Panc1 (cell line): ENCODE results near the gene KRTAP9-3. TPM values are rescaled to one million over a fixed set of nuclear protein-coding genes. Genes with fewer than 3 reads are reported as not detected.

Source experiments
- ATAC-seq: fragments of 200-7000 bp; cut with Tn5 transposase; 2 replicates; pipeline ENCODE4 v1.9.1; 2020; ENCODE audit warnings: mild to moderate bottlenecking, moderate library complexity
- BruUV-seq: library from RNA; stranded (reverse); fragments of 400-500 nt; replicated peaks from 2 replicates; lab custom pipeline; 2021; lab: Mats Ljungman, UMichigan
- CTCF ChIA-PET: fragments of 300-600 bp; sonication (Branson Sonifier 250); formaldehyde crosslinking; loops from one replicate; lab custom pipeline; 2022; ENCODE audit warnings: antibody characterized with exemption; lab: Charles Lee
- POLR2A ChIA-PET: fragments of 300-600 bp; sonication (Branson Sonifier 250); formaldehyde crosslinking; loops from one replicate; lab custom pipeline; 2022; ENCODE audit warnings: antibody characterized with exemption; lab: Charles Lee
- DNase-seq: peaks from one replicate; pipeline ENCODE4 v3.0.0-alpha.2; 2010; ENCODE audit warnings: low read depth, low spot score
- H3K27ac ChIP-seq: 2 replicates; pipeline ENCODE4 v1.5.1; 2011; ENCODE audit warnings: mild to moderate bottlenecking, low read length, inconsistent platforms
- H3K27me3 ChIP-seq: fragments of 200-500 bp; sonication (Bioruptor generic); 2 replicates; pipeline ENCODE4 v1.6.0; 2014; ENCODE audit warnings: low read length, inconsistent platforms; ENCODE audit not compliant: control insufficient read depth, insufficient read depth
- H3K36me3 ChIP-seq: fragments of 200-500 bp; sonication (Bioruptor generic); 2 replicates; pipeline ENCODE4 v1.5.1; 2014; ENCODE audit warnings: inconsistent platforms, mild to moderate bottlenecking, low read length, moderate library complexity; ENCODE audit not compliant: control insufficient read depth, insufficient read depth
- H3K4me1 ChIP-seq: 2 replicates; pipeline ENCODE4 v1.5.1; 2011; ENCODE audit warnings: inconsistent platforms, mild to moderate bottlenecking, low read length, moderate library complexity; ENCODE audit not compliant: control insufficient read depth, insufficient read depth
- H3K4me3 ChIP-seq, 2 experiments: 2 replicates each; pipeline ENCODE4 v1.5.1; 2011 to 2012; ENCODE audit warnings: low read depth in 2 of 2, low read length in 2 of 2, mild to moderate bottlenecking in 2 of 2, inconsistent platforms in 1 of 2, moderate library complexity in 1 of 2
- H3K9me3 ChIP-seq: fragments of 200-500 bp; sonication (Bioruptor generic); 2 replicates; pipeline ENCODE4 v1.5.1; 2014; ENCODE audit warnings: low read depth, mild to moderate bottlenecking, inconsistent platforms, low read length, moderate library complexity; ENCODE audit not compliant: control insufficient read depth, insufficient read depth
- CTCF ChIP-seq: fragments of 450-650 bp; IDR thresholded peaks from 2 replicates; pipeline ENCODE4 v1.5.1; 2017; ENCODE audit warnings: mild to moderate bottlenecking
- POLR2AphosphoS5 ChIP-seq: IDR thresholded peaks from 2 replicates; pipeline ENCODE4 v1.6.1; 2012; ENCODE audit warnings: mild to moderate bottlenecking, low read depth, low read length, moderate library complexity
- REST ChIP-seq, 2 experiments: IDR thresholded peaks; 2 replicates each; pipeline ENCODE4 v1.6.1; 2011 to 2012; ENCODE audit warnings: low read depth in 2 of 2, control low read depth in 1 of 2, low read length in 1 of 2, mild to moderate bottlenecking in 1 of 2, moderate library complexity in 1 of 2; ENCODE audit not compliant: insufficient read depth in 1 of 2
- SIN3A ChIP-seq: IDR thresholded peaks from 2 replicates; pipeline ENCODE4 v1.6.1; 2012; ENCODE audit warnings: low read depth, mild to moderate bottlenecking, low read length, moderate library complexity, borderline replicate concordance; ENCODE audit not compliant: insufficient read depth
- TCF7L2 ChIP-seq: IDR thresholded peaks from 2 replicates; pipeline ENCODE4 v1.6.1; 2011; ENCODE audit warnings: mild to moderate bottlenecking, low read depth, low read length, inconsistent platforms
- in situ Hi-C: cut with HindIII; loops from 2 replicates; pipeline ENCODE4 v1.10.0; 2016; ENCODE audit warnings: low sequenced_read_pairs, low pct_unique_long_range_greater_than_20kb
- intact Hi-C: fragments of 100-400 bp; cut with micrococcal nuclease; formaldehyde crosslinking; loops from one replicate; pipeline ENCODE4 v1.10.0; 2022; ENCODE audit not compliant: unreplicated experiment
- total RNA-seq: library from RNA; stranded (reverse); gene quantifications from one replicate; pipeline ENCODE4 v1.2.1, GENCODE V29; 2021; ENCODE audit not compliant: unreplicated experiment

Gene KRTAP9-3
- total RNA-seq, 1 experiment from 2014 or later = not detected

GRCh38 chr17:41264599-41264998, 32.4 kb downstream of the KRTAP9-3 start:
- in situ Hi-C loops (no loop called here), intact Hi-C loops (no loop called here)
- ATAC-seq = no peak
- POLR2A ChIA-PET = no interaction called here
- Histone ChIP-seq H3K27me3 (peaks cover 15% of the 10 kb centered on the region), H3K27ac (no peak overlapping the region), H3K9me3 (no peaks in the 10 kb centered on the region), H3K4me3 (no peak overlapping the region), H3K4me1 (no peaks in the 10 kb centered on the region), H3K36me3 (no peaks in the 10 kb centered on the region)
- CTCF ChIA-PET = no interaction called here
- TF ChIP-seq TCF7L2 = no peak
- no peak for TF ChIP-seq CTCF
- TF ChIP-seq SIN3A = no peak
- TF ChIP-seq REST (IDR thresholded peaks at IDR 0.05; ENCODE audit: insufficient read depth in 1 of 2, low read depth in 2 of 2, low read length in 1 of 2) = no peak
- no peak for TF ChIP-seq POLR2AphosphoS5
- BruUV-seq = no TSS peak
- DNase-seq = no peak

- Histone ChIP-seq H3K36me3 (no peaks in the 10 kb centered on the region), H3K4me1 (no peaks in the 10 kb centered on the region), H3K9me3 (no peaks in the 10 kb centered on the region), H3K4me3 (no peak within 1 kb of the TSS), H3K27ac (no peak within 1 kb of the TSS), H3K27me3 (peaks cover 15% of the 10 kb centered on the region)
- CTCF ChIA-PET = no interaction called here
- POLR2A ChIA-PET = no interaction called here
- ATAC-seq (no peak), DNase-seq (no peak)
- in situ Hi-C loops (no loop called here), intact Hi-C loops (no loop called here)
- BruUV-seq = no TSS peak
- TF ChIP-seq SIN3A (no peak), REST (IDR thresholded peaks at IDR 0.05; ENCODE audit: insufficient read depth in 1 of 2, low read depth in 2 of 2, low read length in 1 of 2) (no peak), POLR2AphosphoS5 (no peak)
Measured at GRCh38 chr17:41265078-41265477, 32.8 kb downstream of the KRTAP9-3 start, which contains the start of gene KRTAP9-6. Gene KRTAP9-6 (plus strand): TSS chr17:41265378. CDS start chr17:41265378, 0 bp downstream.
